PC-9 (cell line): ENCODE results near the gene ABHD16B. TPM values are rescaled to one million over a fixed set of nuclear protein-coding genes. Genes with fewer than 3 reads are reported as not detected.

ENCODE experiments used
- BruUV-seq: library from RNA; stranded (reverse); fragments of 400-500 nt; replicated peaks from 2 replicates; lab custom pipeline; 2021; lab: Mats Ljungman, UMichigan
- CTCF ChIA-PET: fragments of 300-600 bp; sonication (Branson Sonifier 250); formaldehyde crosslinking; loops from one replicate; lab custom pipeline; 2022; ENCODE audit warnings: antibody characterized with exemption; lab: Charles Lee
- POLR2A ChIA-PET: fragments of 300-600 bp; sonication (Branson Sonifier 250); formaldehyde crosslinking; loops from one replicate; lab custom pipeline; 2022; ENCODE audit warnings: antibody characterized with exemption; ENCODE audit not compliant: unreplicated experiment; lab: Charles Lee
- DNase-seq, 2 experiments: peaks; one replicate each; pipeline versions ENCODE4 v3.0.0 to v3.0.0-alpha.2; 2015 to 2022; ENCODE audit warnings: mixed read lengths in 1 of 2
- H2AFZ ChIP-seq: fragments of 200-600 bp; sonication (generic); 2 replicates; pipeline ENCODE4 v1.8.1; 2017; ENCODE audit warnings: antibody characterized with exemption
- H3F3A ChIP-seq: fragments of 200-600 bp; sonication (generic); 2 replicates; pipeline ENCODE4 v1.8.1; 2017; ENCODE audit warnings: antibody characterized with exemption, mild to moderate bottlenecking, low read depth; ENCODE audit not compliant: insufficient read depth
- H3K27ac ChIP-seq: fragments of 200-600 bp; sonication (generic); 2 replicates; pipeline ENCODE4 v1.6.1; 2016; ENCODE audit warnings: mixed run types
- H3K27me3 ChIP-seq: fragments of 200-600 bp; sonication (generic); 2 replicates; pipeline ENCODE4 v1.6.1; 2016; ENCODE audit warnings: low read depth, mixed run types; ENCODE audit not compliant: insufficient read depth
- H3K36me3 ChIP-seq: fragments of 200-600 bp; sonication (generic); 2 replicates; pipeline ENCODE4 v1.6.1; 2016; ENCODE audit warnings: low read depth, mixed run types
- H3K4me1 ChIP-seq: fragments of 200-600 bp; sonication (generic); replicated peaks from 2 replicates; pipeline ENCODE4 v1.6.1; 2016; ENCODE audit warnings: mixed run types; ENCODE audit not compliant: insufficient read depth
- H3K4me2 ChIP-seq: fragments of 200-600 bp; sonication (generic); 2 replicates; pipeline ENCODE4 v1.6.1; 2017; ENCODE audit warnings: mixed run types
- H3K4me3 ChIP-seq: fragments of 200-600 bp; sonication (generic); 2 replicates; pipeline ENCODE4 v1.6.1; 2016; ENCODE audit warnings: mixed run types
- H3K79me2 ChIP-seq: fragments of 200-600 bp; sonication (generic); 2 replicates; pipeline ENCODE4 v1.6.1; 2017; ENCODE audit warnings: low read depth, mixed run types
- H3K9me2 ChIP-seq: fragments of 200-600 bp; sonication (generic); 2 replicates; pipeline ENCODE4 v1.8.1; 2017; ENCODE audit warnings: mild to moderate bottlenecking; ENCODE audit not compliant: insufficient read depth
- H3K9me3 ChIP-seq: fragments of 200-600 bp; sonication (generic); 2 replicates; pipeline ENCODE4 v1.8.1; 2016; ENCODE audit warnings: low read depth; ENCODE audit not compliant: insufficient read depth
- H4K20me1 ChIP-seq: fragments of 200-600 bp; sonication (generic); 2 replicates; pipeline ENCODE4 v1.8.1; 2017; ENCODE audit not compliant: insufficient read depth
- CTCF ChIP-seq: fragments of 200-600 bp; sonication (generic); conservative IDR thresholded peaks from 2 replicates; pipeline ENCODE4 v1.6.1; 2017; ENCODE audit warnings: mixed run types, antibody characterized with exemption, mild to moderate bottlenecking, moderate library complexity
- EZH2 ChIP-seq: fragments of 200-600 bp; sonication (generic); IDR thresholded peaks from 2 replicates; pipeline ENCODE4 v1.8.0; 2017; ENCODE audit warnings: antibody characterized with exemption, low read depth
- intact Hi-C: fragments of 100-400 bp; cut with micrococcal nuclease; formaldehyde crosslinking; loops from one replicate; pipeline ENCODE4 v1.10.0; 2022; ENCODE audit not compliant: unreplicated experiment
- total RNA-seq: library from RNA; stranded (reverse); gene quantifications from 2 replicates; pipeline ENCODE4 v1.2.3, GENCODE V29; 2021

The ABHD16B gene
- total RNA-seq, 1 experiment from 2014 or later = not detected

- Histone ChIP-seq H3K4me3 (no peak overlapping the region), H3K79me2 (peaks cover 56% of the 10 kb centered on the region), H3K9me2 (no peaks in the 10 kb centered on the region), H4K20me1 (peaks cover 48% of the 10 kb centered on the region), H3K4me1 (peaks cover 63% of the 10 kb centered on the region), H3K27me3 (no peaks in the 10 kb centered on the region), H3K4me2 (no peak overlapping the region), H3K36me3 (peaks cover 49% of the 10 kb centered on the region), H2AFZ (no peak overlapping the region), H3F3A (peaks cover 63% of the 10 kb centered on the region), H3K27ac (peak overlapping the region; percentile 92; the same call in 1 of the 2 replicates), H3K9me3 (no peaks in the 10 kb centered on the region)
- DNase-seq = no peak
- CTCF ChIA-PET = no interaction called here
- no peak for TF ChIP-seq CTCF
- TF ChIP-seq EZH2 = no peak
- no TSS peak for BruUV-seq
- POLR2A ChIA-PET = no interaction called here
- intact Hi-C loops = no loop called here
These were observed 25.6 kb downstream of the ABHD16B start for GRCh38 chr20:63886921-63887320.

DNA sequence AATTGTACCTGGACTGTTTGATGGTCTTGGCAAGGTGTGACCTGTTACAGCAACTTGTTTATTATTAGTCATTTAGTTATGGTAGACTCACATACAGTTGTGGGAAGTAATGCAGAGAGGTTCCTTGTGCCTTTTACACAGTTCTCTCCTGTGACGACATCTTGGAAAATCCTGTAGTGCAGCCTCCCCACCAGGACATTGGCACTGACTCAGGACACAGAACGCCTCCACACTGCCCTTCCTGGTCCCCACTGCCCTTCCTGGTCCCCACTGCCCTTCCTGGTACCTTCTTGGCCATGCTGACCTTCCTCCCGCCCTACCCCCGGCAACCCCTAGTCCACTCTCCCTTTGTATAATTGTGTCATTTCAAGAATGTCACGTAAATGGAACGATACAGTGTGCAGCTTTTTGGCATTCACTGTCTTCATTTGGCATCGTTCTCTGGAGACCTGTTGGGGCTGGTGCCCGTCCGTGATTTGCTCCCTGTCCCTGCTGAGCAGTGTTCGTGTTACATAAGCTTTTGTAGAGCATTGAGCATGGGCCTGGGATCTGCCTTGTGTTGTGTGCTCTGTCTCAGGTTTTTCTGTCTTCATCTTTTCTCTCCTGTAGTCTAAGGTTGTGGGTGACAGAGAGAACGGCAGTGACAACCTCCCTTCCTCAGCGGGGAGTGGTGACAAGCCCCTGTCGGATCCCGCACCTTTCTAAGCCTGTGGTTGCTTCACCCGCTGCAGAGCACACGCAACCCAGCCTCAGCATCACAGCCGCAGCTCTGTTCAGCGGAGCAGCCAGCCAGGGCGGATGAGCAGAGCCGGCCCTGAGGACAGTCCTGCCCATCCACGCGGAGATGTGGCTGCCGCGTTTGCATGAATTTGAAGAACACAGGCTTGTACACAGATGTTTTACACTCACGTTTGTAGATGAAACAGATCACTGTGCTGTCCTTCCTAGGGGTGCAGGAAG lies 28.2 kb downstream of the ABHD16B start:
- intact Hi-C loops = no loop called here
- ChIA-PET CTCF (no interaction called here), POLR2A (interaction anchor here (0.7 kb wide), 1 partner anchor 149 kb away, joined by 3 read pairs; no protein-coding TSS in a partner anchor)
- DNase-seq = peak; percentile 45 to 95
- no peak for TF ChIP-seq EZH2
- TF ChIP-seq CTCF = no peak
- no peaks in the 10 kb centered on the region for H3K27me3 ChIP-seq
- peak overlapping the region; percentile 72 for H3K4me2 ChIP-seq
- H3K4me1 ChIP-seq = peaks cover 69% of the 10 kb centered on the region
- peak overlapping the region; percentile 92 for H3K27ac ChIP-seq
- H4K20me1 ChIP-seq = peaks cover 24% of the 10 kb centered on the region
- no peaks in the 10 kb centered on the region for H3K9me3 ChIP-seq
- peaks cover 77% of the 10 kb centered on the region for H3F3A ChIP-seq
- peaks cover 49% of the 10 kb centered on the region for H3K79me2 ChIP-seq
- no peak overlapping the region for H2AFZ ChIP-seq
- H3K9me2 ChIP-seq = no peaks in the 10 kb centered on the region
- BruUV-seq = no TSS peak
- peaks cover 44% of the 10 kb centered on the region for H3K36me3 ChIP-seq
- 0 out of 2 replicates have a peak overlapping the region, but pooled peaks have one; percentile 9 for H3K4me3 ChIP-seq

GRCh38 chr20:63890201-63890576 lies 28.9 kb downstream of the ABHD16B start:
- peaks cover 62% of the 10 kb centered on the region for H3K4me1 ChIP-seq
- TF ChIP-seq CTCF (no peak), EZH2 (no peak)
- no peaks in the 10 kb centered on the region for H3K27me3 ChIP-seq
- no peak overlapping the region for H3K4me3 ChIP-seq
- peak overlapping the region; percentile 92 for H3K27ac ChIP-seq
- no peaks in the 10 kb centered on the region for H3K9me2 ChIP-seq
- intact Hi-C loops = no loop called here
- H2AFZ ChIP-seq = no peak overlapping the region
- peaks cover 40% of the 10 kb centered on the region for H3K36me3 ChIP-seq
- ChIA-PET CTCF (no interaction called here), POLR2A (interaction anchor here (0.7 kb wide), 1 partner anchor 150 kb away, joined by 3 read pairs; no protein-coding TSS in a partner anchor)
- peak overlapping the region; percentile 72 for H3K4me2 ChIP-seq
- BruUV-seq = no TSS peak
- H3K9me3 ChIP-seq = no peaks in the 10 kb centered on the region
- peak in 1 of 2 experiments; percentile 62 for DNase-seq
- H4K20me1 ChIP-seq = peaks cover 17% of the 10 kb centered on the region
- H3K79me2 ChIP-seq = peaks cover 43% of the 10 kb centered on the region
- H3F3A ChIP-seq = peaks cover 71% of the 10 kb centered on the region
